Dermis blood vessel endothelial cell (primary cell): ENCODE data around the gene TIGD2. TPM values are rescaled to one million over a fixed set of nuclear protein-coding genes. Genes with fewer than 3 reads are reported as not detected.

Experiments
- total RNA-seq: library from RNA; depleted of rRNA; stranded (reverse); fragments of >200 nt; gene quantifications from 2 replicates; pipeline ENCODE4 v1.2.3, GENCODE V29; 2014

Gene TIGD2
- total RNA-seq, 1 donor from 2014 or later, result 3.7 TPM

Other genes starting within 250 kb of the TIGD2 start
- 1.3 and 1.7 TPM in 2 replicates for gene FAM13A, start 54.3 kb upstream of the TIGD2 start, total RNA-seq
- gene GPRIN3, start 196.3 kb downstream of the TIGD2 start, total RNA-seq, result 0.51 and 1.5 TPM in 2 replicates